ENCODE results near the gene SPATA1. TPM values are rescaled to one million over a fixed set of nuclear protein-coding genes. Genes with fewer than 3 reads are reported as not detected.

The SPATA1 gene
- total RNA-seq, 2 donors from 2014 or later: 0.95 to 3.0 TPM

GRCh38 chr1:84613026-84613425, 106.8 kb downstream of the SPATA1 start:
- Mint-ChIP-seq H3K4me1 (ENCODE audit: low read depth in 2 of 2) (no peaks in the 10 kb centered on the region), H3K36me3 (peaks cover 4% of the 10 kb centered on the region), H3K9me3 (no peaks in the 10 kb centered on the region)

GRCh38 chr1:84613887-84614286, 107.7 kb downstream of the SPATA1 start:
- peaks cover 4% of the 10 kb centered on the region for H3K36me3 Mint-ChIP-seq
- H3K4me3 Mint-ChIP-seq: no peak overlapping the region
- H3K4me1 Mint-ChIP-seq (ENCODE audit: low read depth in 2 of 2): no peaks in the 10 kb centered on the region
- DNase-seq (ENCODE audit: low spot score) (no peak), ATAC-seq (no peak)
- H3K9me3 Mint-ChIP-seq: no peaks in the 10 kb centered on the region
- peaks cover 16 to 27% of the 10 kb centered on the region in 2 donors for H3K27me3 Mint-ChIP-seq
- H3K27ac Mint-ChIP-seq: no peak overlapping the region

More at GRCh38 chr1:84613026-84613425, 106.8 kb downstream of the SPATA1 start:
- DNase-seq (ENCODE audit: low spot score) (no peak), ATAC-seq (no peak)
- no peak overlapping the region for H3K27ac Mint-ChIP-seq
- no peak overlapping the region for H3K4me3 Mint-ChIP-seq
- H3K27me3 Mint-ChIP-seq: peaks cover 16 to 27% of the 10 kb centered on the region in 2 donors

- Mint-ChIP-seq H3K27ac (no peak overlapping the region), H3K4me3 (no peak overlapping the region), H3K9me3 (no peaks in the 10 kb centered on the region), H3K27me3 (peaks cover 16 to 26% of the 10 kb centered on the region in 2 donors), H3K36me3 (peaks cover 4% of the 10 kb centered on the region), H3K4me1 (ENCODE audit: low read depth in 2 of 2) (peaks cover 0 to 7% of the 10 kb centered on the region in 2 donors)
- ATAC-seq (no peak), DNase-seq (ENCODE audit: low spot score) (no peak)
These were observed 109.6 kb downstream of the SPATA1 start for GRCh38 chr1:84615790-84616189.

Other genes starting within 250 kb of the SPATA1 start
- under 1 TPM in 1 of 2 donors, not detected in 1; 0.33 TPM for gene SAMD13, start 204.7 kb upstream of the SPATA1 start, total RNA-seq
- not detected for gene DNASE2B, start 107.9 kb upstream of the SPATA1 start, total RNA-seq
- gene RPF1, start 27.1 kb upstream of the SPATA1 start, total RNA-seq: 10 to 100 TPM; 27.6 to 44.5 TPM
- 100 to 1,000 TPM in 1 of 2 donors, 10 to 100 TPM in 1; 73.3 to 105 TPM for gene GNG5, start 195 bp downstream of the SPATA1 start, total RNA-seq
- gene CTBS, start 68.1 kb downstream of the SPATA1 start, total RNA-seq: 10 to 100 TPM; 10.1 to 20.9 TPM
- 10 to 100 TPM in 1 of 2 donors, 1 to 10 TPM in 1; 6.5 to 10.0 TPM for gene SSX2IP, start 184.1 kb downstream of the SPATA1 start, total RNA-seq